HG03135 (cell line): Measurements from ENCODE around the gene NSUN4.

ENCODE experiments used
- ATAC-seq: cut with Tn5 transposase; IDR thresholded peaks from one replicate; pipeline ENCODE4 v1.9.1; 2021; ENCODE audit warnings: mild to moderate bottlenecking, moderate library complexity; ENCODE audit not compliant: unreplicated experiment

NSUN4 gene

GRCh38 chr1:46404482-46405196 is 64.0 kb downstream of the NSUN4 start:
- no peak for ATAC-seq

- ATAC-seq, result no peak
Observed at GRCh38 chr1:46405197-46405555, 64.6 kb downstream of the NSUN4 start.

- no peak for ATAC-seq
Observed at GRCh38 chr1:46405724-46406123, 65.1 kb downstream of the NSUN4 start.

- no peak for ATAC-seq
Observed at GRCh38 chr1:46406881-46407608, 66.4 kb downstream of the NSUN4 start.

GRCh38 chr1:46407636-46408035 is 67.0 kb downstream of the NSUN4 start:
- no peak for ATAC-seq

GRCh38 chr1:46408356-46409062 is 67.9 kb downstream of the NSUN4 start:
- ATAC-seq, result no peak

- no peak for ATAC-seq
Observed at GRCh38 chr1:46409063-46409372, 68.4 kb downstream of the NSUN4 start.

GRCh38 chr1:46410156-46411009 is 69.8 kb downstream of the NSUN4 start:
- no peak for ATAC-seq

- ATAC-seq, result no peak
Observed at GRCh38 chr1:46411010-46411405, 70.4 kb downstream of the NSUN4 start.
